ENCODE data around the gene ADAMTS17. TPM values are rescaled to one million over a fixed set of nuclear protein-coding genes. Genes with fewer than 3 reads are reported as not detected.

Gene ADAMTS17
- total RNA-seq, 1 donor from 2014 or later = 1.5 TPM

GRCh38 chr15:100033140-100033857, 308.5 kb downstream of the ADAMTS17 start:
- no peak for TF ChIP-seq CTCF (IDR thresholded peaks at IDR 0.05)
- no peak overlapping the region for H3K4me3 Mint-ChIP-seq (ENCODE audit: unreplicated experiment)
- no peaks in the 10 kb centered on the region for H3K27me3 Mint-ChIP-seq (ENCODE audit: unreplicated experiment)
- peaks cover 2% of the 10 kb centered on the region for H3K36me3 Mint-ChIP-seq (ENCODE audit: unreplicated experiment)
- peak; percentile 34 for DNase-seq (ENCODE audit: extremely low spot score, unreplicated experiment)
- H3K4me1 Mint-ChIP-seq (ENCODE audit: unreplicated experiment) = peaks cover 28% of the 10 kb centered on the region
- H3K9me3 Mint-ChIP-seq (ENCODE audit: unreplicated experiment) = no peaks in the 10 kb centered on the region
- H3K27ac Mint-ChIP-seq (ENCODE audit: unreplicated experiment) = peak overlapping the region; percentile 12

- Mint-ChIP-seq H3K4me1 (ENCODE audit: unreplicated experiment) (peaks cover 28% of the 10 kb centered on the region), H3K27me3 (ENCODE audit: unreplicated experiment) (no peaks in the 10 kb centered on the region), H3K4me3 (ENCODE audit: unreplicated experiment) (no peak overlapping the region), H3K36me3 (ENCODE audit: unreplicated experiment) (peaks cover 5% of the 10 kb centered on the region), H3K9me3 (ENCODE audit: unreplicated experiment) (peaks cover 3% of the 10 kb centered on the region), H3K27ac (ENCODE audit: unreplicated experiment) (no peak overlapping the region)
- no peak for DNase-seq (ENCODE audit: extremely low spot score, unreplicated experiment)
- no peak for TF ChIP-seq CTCF (IDR thresholded peaks at IDR 0.05)
Observed at GRCh38 chr15:100032358-100033085, 309.3 kb downstream of the ADAMTS17 start.

- peak; percentile 51 for DNase-seq (ENCODE audit: extremely low spot score, unreplicated experiment)
- Mint-ChIP-seq H3K9me3 (ENCODE audit: unreplicated experiment) (peaks cover 10% of the 10 kb centered on the region), H3K4me1 (ENCODE audit: unreplicated experiment) (peaks cover 28% of the 10 kb centered on the region), H3K4me3 (ENCODE audit: unreplicated experiment) (no peak overlapping the region), H3K36me3 (ENCODE audit: unreplicated experiment) (peaks cover 5% of the 10 kb centered on the region), H3K27me3 (ENCODE audit: unreplicated experiment) (no peaks in the 10 kb centered on the region), H3K27ac (ENCODE audit: unreplicated experiment) (no peak overlapping the region)
- no peak for TF ChIP-seq CTCF (IDR thresholded peaks at IDR 0.05)
Observed at GRCh38 chr15:100031665-100032357, 310.0 kb downstream of the ADAMTS17 start.

GRCh38 chr15:100030586-100031229, 311.1 kb downstream of the ADAMTS17 start:
- Mint-ChIP-seq H3K27ac (ENCODE audit: unreplicated experiment) (no peak overlapping the region), H3K27me3 (ENCODE audit: unreplicated experiment) (no peaks in the 10 kb centered on the region), H3K4me1 (ENCODE audit: unreplicated experiment) (peaks cover 28% of the 10 kb centered on the region), H3K36me3 (ENCODE audit: unreplicated experiment) (peaks cover 5% of the 10 kb centered on the region), H3K9me3 (ENCODE audit: unreplicated experiment) (peaks cover 12% of the 10 kb centered on the region), H3K4me3 (ENCODE audit: unreplicated experiment) (no peak overlapping the region)
- no peak for TF ChIP-seq CTCF (IDR thresholded peaks at IDR 0.05)
- DNase-seq (ENCODE audit: extremely low spot score, unreplicated experiment) = no peak

All from osteocyte (in vitro differentiated cells).